Stimulated activated CD4-positive, alpha-beta T cell treated with anti-CD3 and anti-CD28 coated beads, Interleukin-4, amount 100 ng/mL, for 24 hours (primary cell): ENCODE measurements around the gene CCL27.
"Not testable (repeated sequence)": the region's sequence is repeated elsewhere in the genome, so short reads cannot be mapped to it uniquely, and the experiment has no call there.

Experiments
- DNase-seq: peaks from one replicate; pipeline ENCODE4 v3.0.0-alpha.2; 2020

Gene CCL27

GRCh38 chr9:34648673-34649072 is 13.8 kb downstream of the CCL27 start:
- no peak for DNase-seq

- no peak for DNase-seq
Observed at GRCh38 chr9:34647651-34648050, 14.8 kb downstream of the CCL27 start.

GRCh38 chr9:34647084-34647403 is 15.4 kb downstream of the CCL27 start:
- DNase-seq: no peak

- DNase-seq: peak; percentile 98
Observed at GRCh38 chr9:34646211-34647083, 16.0 kb downstream of the CCL27 start, which contains the start of gene GALT. TSS of gene GALT (plus strand) at chr9:34646675. CDS start at chr9:34646705, 30 bp downstream.

- no peak for DNase-seq
Observed at GRCh38 chr9:34644766-34645314, 17.6 kb downstream of the CCL27 start.

GRCh38 chr9:34642679-34643078 is 19.8 kb downstream of the CCL27 start:
- no peak for DNase-seq

GRCh38 chr9:34639322-34639721 is 23.1 kb downstream of the CCL27 start:
- DNase-seq: not testable (repeated sequence)

GRCh38 chr9:34638138-34638445 is 24.4 kb downstream of the CCL27 start:
- no peak for DNase-seq

- peak; percentile 94 for DNase-seq
Observed at GRCh38 chr9:34637356-34638137, 24.9 kb downstream of the CCL27 start, which contains the start of gene SIGMAR1. TSS of gene SIGMAR1 (minus strand) at chr9:34637787. CDS start at chr9:34637697, 90 bp downstream.

- DNase-seq: peak; percentile 45
Observed at GRCh38 chr9:34636791-34637355, 25.6 kb downstream of the CCL27 start.

GRCh38 chr9:34635556-34635955 is 26.9 kb downstream of the CCL27 start:
- no peak for DNase-seq

GRCh38 chr9:34634551-34635248 is 27.8 kb downstream of the CCL27 start:
- no peak for DNase-seq

GRCh38 chr9:34633851-34634550 is 28.5 kb downstream of the CCL27 start:
- DNase-seq: peak; percentile 78

- DNase-seq: no peak
Observed at GRCh38 chr9:34633166-34633565, 29.3 kb downstream of the CCL27 start.

GRCh38 chr9:34630402-34631154 is 31.9 kb downstream of the CCL27 start:
- no peak for DNase-seq

- no peak for DNase-seq
Observed at GRCh38 chr9:34629491-34629808, 33.0 kb downstream of the CCL27 start.

GRCh38 chr9:34628656-34629490 is 33.6 kb downstream of the CCL27 start, which contains the start of gene ARID3C:
TSS of gene ARID3C (minus strand) at chr9:34629066. CDS start at chr9:34628014, 1,052 bp downstream.
- peak; percentile 44 for DNase-seq

GRCh38 chr9:34627716-34628655 is 34.5 kb downstream of the CCL27 start:
- DNase-seq: no peak

- no peak for DNase-seq
Observed at GRCh38 chr9:34625186-34625486, 37.3 kb downstream of the CCL27 start.
